PC-3 (cell line): ENCODE results near the gene TDRD15. TPM values are rescaled to one million over a fixed set of nuclear protein-coding genes. Genes with fewer than 3 reads are reported as not detected.
"Not testable (repeated sequence)": the region's sequence is repeated elsewhere in the genome, so short reads cannot be mapped to it uniquely, and the experiment has no call there.

Source experiments
- ATAC-seq: fragments of 200-7000 bp; cut with Tn5 transposase; 2 replicates; pipeline ENCODE4 v1.9.1; 2020; ENCODE audit warnings: mild to moderate bottlenecking, moderate library complexity
- BruUV-seq: library from RNA; stranded (reverse); fragments of 400-500 nt; replicated peaks from 2 replicates; lab custom pipeline; 2021; lab: Mats Ljungman, UMichigan
- CTCF ChIA-PET: fragments of 300-600 bp; sonication (Branson Sonifier 250); formaldehyde crosslinking; loops from one replicate; lab custom pipeline; 2022; ENCODE audit warnings: antibody characterized with exemption; lab: Charles Lee
- POLR2A ChIA-PET: fragments of 300-600 bp; sonication (Branson Sonifier 250); formaldehyde crosslinking; loops from one replicate; lab custom pipeline; 2022; ENCODE audit warnings: antibody characterized with exemption; ENCODE audit not compliant: unreplicated experiment; lab: Charles Lee
- DNase-seq: peaks from one replicate; pipeline ENCODE4 v3.0.0-alpha.2; 2015
- H2AFZ ChIP-seq: fragments of 300-600 bp; sonication (generic); 2 replicates; pipeline ENCODE4 v1.6.0; 2016; ENCODE audit warnings: antibody characterized with exemption, low read length
- H3F3A ChIP-seq: fragments of 300-600 bp; sonication (generic); one replicate; pipeline ENCODE4 v1.6.0; 2017; ENCODE audit warnings: antibody characterized with exemption, low read length, control low read depth, mild to moderate bottlenecking; ENCODE audit not compliant: unreplicated experiment
- H3K27ac ChIP-seq: fragments of 300-600 bp; sonication (generic); 2 replicates; pipeline ENCODE4 v1.5.1; 2016; ENCODE audit warnings: mild to moderate bottlenecking, low read length
- H3K27me3 ChIP-seq: fragments of 300-600 bp; sonication (generic); 2 replicates; pipeline ENCODE4 v1.6.1; 2016; ENCODE audit warnings: low read length, mixed read lengths
- H3K36me3 ChIP-seq: fragments of 300-600 bp; sonication (generic); 2 replicates; pipeline ENCODE4 v1.6.1; 2016; ENCODE audit warnings: low read depth, mixed run types, low read length, mixed read lengths
- H3K4me1 ChIP-seq: fragments of 300-600 bp; sonication (generic); 2 replicates; pipeline ENCODE4 v1.5.1; 2016; ENCODE audit warnings: low read length; ENCODE audit not compliant: insufficient read depth
- H3K4me2 ChIP-seq: fragments of 300-600 bp; sonication (generic); 2 replicates; pipeline ENCODE4 v1.6.0; 2016; ENCODE audit warnings: low read length
- H3K4me3 ChIP-seq: fragments of 300-600 bp; sonication (generic); 2 replicates; pipeline ENCODE4 v1.5.1; 2016; ENCODE audit warnings: mild to moderate bottlenecking, low read length, mixed read lengths
- H3K79me2 ChIP-seq: fragments of 300-600 bp; sonication (generic); 2 replicates; pipeline ENCODE4 v1.6.1; 2017; ENCODE audit warnings: low read length, mixed read lengths
- H3K9ac ChIP-seq: fragments of 300-600 bp; sonication (generic); 2 replicates; pipeline ENCODE4 v1.6.0; 2016; ENCODE audit warnings: mild to moderate bottlenecking, low read length
- H3K9me2 ChIP-seq: fragments of 300-600 bp; sonication (generic); replicated peaks from 2 replicates; pipeline ENCODE4 v1.6.1; 2016; ENCODE audit warnings: mixed run types, low read length, mixed read lengths
- H3K9me3 ChIP-seq: fragments of 300-600 bp; sonication (generic); 2 replicates; pipeline ENCODE4 v1.6.1; 2016; ENCODE audit warnings: low read length, mixed read lengths
- H4K20me1 ChIP-seq: fragments of 300-600 bp; sonication (generic); 2 replicates; pipeline ENCODE4 v1.6.1; 2016; ENCODE audit warnings: low read length, mixed read lengths
- CTCF ChIP-seq: fragments of 300-600 bp; sonication (generic); conservative IDR thresholded peaks from 2 replicates; pipeline ENCODE4 v1.5.1; 2017; ENCODE audit warnings: antibody characterized with exemption, low read depth, mild to moderate bottlenecking, low read length
- EZH2 ChIP-seq: fragments of 300-600 bp; sonication (generic); IDR thresholded peaks from one replicate; pipeline ENCODE4 v1.6.1; 2017; ENCODE audit warnings: antibody characterized with exemption, mild to moderate bottlenecking, low read length; ENCODE audit not compliant: unreplicated experiment
- EZH2phosphoT487 ChIP-seq: fragments of 300-600 bp; sonication (generic); IDR thresholded peaks from 2 replicates; pipeline ENCODE4 v1.6.1; 2018; ENCODE audit warnings: mild to moderate bottlenecking, antibody characterized with exemption, low read length, borderline replicate concordance
- intact Hi-C: fragments of 100-400 bp; cut with micrococcal nuclease; formaldehyde crosslinking; loops from 2 replicates; pipeline ENCODE4 v1.9.0; 2023
- total RNA-seq: library from RNA; depleted of rRNA; stranded (reverse); fragments of >200 nt; gene quantifications from 2 replicates; pipeline ENCODE4 v1.2.3, GENCODE V29; 2014

The TDRD15 gene
- total RNA-seq, 1 experiment from 2014 or later = not detected

- H3K4me2 ChIP-seq = no peak overlapping the region
- ChIA-PET POLR2A (no interaction called here), CTCF (no interaction called here)
- no peaks in the 10 kb centered on the region for H3K27me3 ChIP-seq
- no peak overlapping the region for H3K9ac ChIP-seq
- no peak overlapping the region for H3K4me3 ChIP-seq
- no peaks in the 10 kb centered on the region for H3K79me2 ChIP-seq
- H3K9me3 ChIP-seq = no peaks in the 10 kb centered on the region
- H3F3A ChIP-seq = no peaks in the 10 kb centered on the region
- ATAC-seq (no peak), DNase-seq (no peak)
- BruUV-seq = no TSS peak
- H3K36me3 ChIP-seq = no peaks in the 10 kb centered on the region
- intact Hi-C loops = no loop called here
- no peak for TF ChIP-seq EZH2phosphoT487
- no peak for TF ChIP-seq CTCF
- no peak for TF ChIP-seq EZH2
- no peaks in the 10 kb centered on the region for H3K4me1 ChIP-seq
- no peaks in the 10 kb centered on the region for H3K9me2 ChIP-seq
- no peak overlapping the region for H3K27ac ChIP-seq
- H4K20me1 ChIP-seq = no peaks in the 10 kb centered on the region
- no peak overlapping the region for H2AFZ ChIP-seq
These were observed 24.4 kb upstream of the TDRD15 start for GRCh38 chr2:21099281-21099907.

DNA sequence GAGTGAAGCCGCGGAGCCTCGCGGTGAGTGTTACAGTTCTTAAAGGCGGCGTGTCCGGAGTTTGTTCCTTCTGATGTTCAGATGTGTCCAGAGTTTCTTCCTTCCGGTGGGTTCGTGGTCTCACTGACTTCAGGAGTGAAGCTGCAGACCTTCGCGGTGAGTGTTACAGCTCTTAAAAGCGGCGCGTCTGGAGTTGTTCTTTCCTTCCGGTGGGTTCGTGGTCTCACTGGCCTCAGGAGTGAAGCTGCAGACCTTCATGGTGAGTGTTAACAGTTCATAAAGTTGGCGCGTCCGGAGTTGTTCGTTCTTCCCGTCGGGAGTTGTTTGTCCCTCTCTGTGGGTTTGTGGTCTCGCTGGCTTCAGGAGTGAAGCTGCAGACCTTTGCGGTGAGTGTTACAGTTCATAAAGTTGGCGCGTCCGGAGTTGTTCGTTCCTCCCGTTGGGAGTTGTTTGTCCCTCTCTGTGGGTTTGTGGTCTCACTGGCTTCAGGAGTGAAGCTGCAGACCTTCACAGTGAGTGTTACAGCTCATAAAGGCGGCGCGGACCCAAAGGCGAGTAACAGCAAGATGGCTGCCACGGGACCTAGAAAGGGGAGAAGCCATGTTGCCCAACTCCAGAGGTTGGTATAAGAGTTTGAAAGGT lies 22.1 kb upstream of the TDRD15 start:
- H3K9ac ChIP-seq, H3K27ac ChIP-seq, H3K4me2 ChIP-seq, H3K9me2 ChIP-seq, H3K79me2 ChIP-seq, H3K9me3 ChIP-seq, DNase-seq, intact Hi-C loops, H3K4me3 ChIP-seq, BruUV-seq, POLR2A ChIA-PET, CTCF ChIA-PET, ATAC-seq, H3F3A ChIP-seq, H4K20me1 ChIP-seq, H3K27me3 ChIP-seq, H2AFZ ChIP-seq, H3K36me3 ChIP-seq, H3K4me1 ChIP-seq: not testable (repeated sequence)

DNA sequence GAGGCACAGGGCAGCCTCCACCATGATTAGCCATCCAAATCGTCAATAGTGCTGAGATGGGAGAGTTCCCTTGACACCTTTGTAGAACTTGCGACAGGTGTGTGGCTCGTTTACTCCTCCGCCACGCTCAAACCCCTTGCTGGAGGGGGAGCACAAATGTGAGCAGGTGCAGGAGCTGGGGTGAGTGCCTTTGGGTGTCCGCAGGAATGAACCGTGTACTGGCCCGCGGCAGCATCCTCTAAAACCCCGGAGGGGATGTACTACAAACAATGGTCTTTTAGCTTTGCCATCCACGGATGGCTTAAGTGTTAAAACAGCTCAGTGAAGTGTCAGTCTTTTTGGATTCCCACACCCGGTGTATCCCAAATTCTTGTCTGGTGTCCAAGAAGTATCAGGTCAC lies 21.4 kb upstream of the TDRD15 start:
- ChIA-PET CTCF (no interaction called here), POLR2A (no interaction called here)
- Histone ChIP-seq H3K4me3 (no peak overlapping the region), H2AFZ (no peak overlapping the region), H3K27me3 (no peaks in the 10 kb centered on the region), H3K4me2 (no peak overlapping the region), H3F3A (no peaks in the 10 kb centered on the region), H3K36me3 (no peaks in the 10 kb centered on the region), H3K9ac (no peak overlapping the region), H3K9me3 (no peaks in the 10 kb centered on the region), H3K79me2 (no peaks in the 10 kb centered on the region), H3K4me1 (no peaks in the 10 kb centered on the region), H3K9me2 (no peaks in the 10 kb centered on the region), H4K20me1 (no peaks in the 10 kb centered on the region), H3K27ac (no peak overlapping the region)
- BruUV-seq = no TSS peak
- ATAC-seq = no peak
- TF ChIP-seq EZH2phosphoT487 (no peak), EZH2 (no peak), CTCF (no peak)
- intact Hi-C loops = no loop called here
- no peak for DNase-seq
